HG02885 (cell line): ENCODE results near the gene ADAMTS2.

Experiments
- ATAC-seq: cut with Tn5 transposase; IDR thresholded peaks from one replicate; pipeline ENCODE4 v1.9.1; 2021; ENCODE audit warnings: mild to moderate bottlenecking; ENCODE audit not compliant: unreplicated experiment, poor library complexity

ADAMTS2 gene

DNA sequence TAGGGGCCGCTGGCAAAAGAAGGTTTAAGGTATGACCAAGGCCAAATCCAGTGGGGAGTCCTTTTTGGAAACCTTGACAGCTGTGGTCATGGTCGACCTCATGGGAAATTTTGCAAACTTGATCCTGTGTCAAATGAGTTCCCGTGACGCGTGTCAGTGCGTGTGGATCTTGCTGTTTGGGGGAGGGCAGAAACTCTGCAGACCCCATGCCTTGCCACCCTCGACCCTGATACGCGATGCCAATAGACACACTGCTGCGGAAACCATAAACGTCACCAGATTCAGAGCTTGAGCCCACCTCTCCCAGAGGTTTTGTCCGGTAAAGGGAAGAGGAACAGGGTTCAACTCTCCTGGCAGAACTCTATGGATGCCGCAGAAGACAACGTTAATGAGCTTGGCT is 104.7 kb downstream of the ADAMTS2 start:
- no peak for ATAC-seq

DNA sequence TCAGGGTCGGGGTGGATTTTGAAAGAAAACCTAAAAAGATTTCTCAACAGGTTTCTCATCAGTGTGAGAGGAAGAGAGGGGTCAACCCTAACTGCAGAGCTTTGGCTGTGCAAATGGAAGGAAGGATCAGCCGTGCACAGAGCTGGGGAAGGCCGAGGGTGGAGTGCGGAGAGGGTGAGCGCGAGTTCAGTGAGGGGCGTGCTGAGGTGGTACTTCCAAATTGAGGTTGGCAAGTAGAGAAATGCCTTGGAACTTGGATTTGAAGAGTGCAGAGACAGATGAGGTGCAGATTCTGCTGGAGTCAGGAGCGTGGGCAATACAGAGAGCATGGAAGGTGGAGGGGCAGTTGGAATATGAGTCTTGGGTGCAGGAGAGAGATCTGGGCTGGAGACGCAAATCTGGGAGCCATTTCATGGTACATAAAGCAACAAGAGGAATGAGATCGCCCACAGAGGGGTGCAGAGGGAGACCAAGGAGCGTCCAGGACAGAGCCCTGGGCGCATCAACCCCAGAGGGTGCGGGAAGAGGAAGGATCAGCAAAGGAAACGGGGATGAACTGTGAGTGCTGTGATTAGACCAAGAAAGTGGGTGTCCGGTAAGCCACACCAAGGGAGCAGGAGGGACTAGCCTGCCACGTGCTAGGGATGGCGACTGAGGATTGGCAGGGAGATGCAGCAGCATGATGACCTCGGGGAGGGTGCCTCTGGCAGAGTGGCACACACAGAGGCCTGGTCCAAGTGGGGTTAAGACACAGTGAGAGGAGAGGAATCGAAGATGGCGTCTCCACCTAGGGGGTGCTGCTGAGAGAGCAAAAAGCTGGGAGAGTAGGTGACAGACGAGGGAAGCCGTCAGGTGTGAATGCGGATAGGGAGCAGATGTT is 105.8 kb downstream of the ADAMTS2 start:
- no peak for ATAC-seq

DNA sequence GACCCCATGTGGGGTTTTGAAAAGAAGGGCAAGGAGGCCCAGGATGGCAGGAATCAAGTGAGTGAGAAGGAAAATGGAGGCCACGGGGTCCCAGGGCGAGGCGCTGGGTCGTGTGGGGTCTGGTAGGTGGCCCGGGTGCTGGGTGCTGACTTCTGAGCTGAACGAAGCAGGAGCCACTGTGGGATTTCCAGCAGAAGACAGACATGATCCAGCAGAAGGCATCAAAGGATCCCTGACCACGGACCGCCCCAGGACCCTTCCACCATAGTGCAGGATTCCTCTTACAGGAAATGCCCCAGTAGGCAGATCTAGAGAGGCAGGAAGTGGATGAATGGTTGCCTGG is 106.7 kb downstream of the ADAMTS2 start:
- ATAC-seq, result no peak

DNA sequence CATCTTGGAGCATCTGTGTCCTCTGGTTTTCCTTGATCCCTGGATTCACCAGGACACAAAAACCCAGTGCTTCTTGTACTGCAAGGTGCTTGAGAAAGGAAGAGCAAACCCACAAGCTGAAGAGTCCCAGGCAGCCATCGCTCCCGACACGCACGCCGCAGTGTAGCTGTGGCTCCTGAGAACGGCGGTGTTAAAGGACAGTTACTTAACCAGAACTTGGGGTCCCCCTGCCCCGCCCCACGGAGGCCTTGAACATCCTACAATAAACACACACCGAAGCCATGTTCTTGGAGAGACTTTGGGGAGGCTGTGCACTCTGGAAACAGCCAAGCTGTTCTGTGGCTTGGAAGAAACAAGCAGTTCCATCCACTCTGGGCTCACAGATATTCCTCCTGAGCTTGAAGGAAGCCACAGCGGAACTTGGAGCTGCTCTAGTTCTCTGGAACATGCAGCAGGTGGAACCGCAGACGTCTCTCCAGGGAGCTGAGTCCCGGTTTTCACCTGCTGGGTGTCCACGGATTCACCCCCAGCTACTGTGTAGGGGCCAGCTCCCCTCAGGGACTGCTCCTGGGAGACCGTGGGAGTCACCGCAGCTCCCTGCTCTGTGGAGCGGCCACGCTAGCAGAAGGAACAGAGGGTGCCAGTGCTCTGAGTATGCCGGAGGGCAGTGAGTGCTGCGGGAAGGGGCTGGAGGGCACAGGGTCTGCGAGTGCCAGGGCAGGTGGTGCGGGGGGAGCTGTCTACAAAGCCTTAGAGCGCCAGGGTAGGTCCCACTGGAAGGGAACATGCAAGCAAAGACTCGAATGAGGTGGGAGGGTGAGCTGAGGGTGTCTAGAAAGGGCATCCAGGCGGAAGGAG is 107.3 kb downstream of the ADAMTS2 start:
- ATAC-seq, result no peak

DNA sequence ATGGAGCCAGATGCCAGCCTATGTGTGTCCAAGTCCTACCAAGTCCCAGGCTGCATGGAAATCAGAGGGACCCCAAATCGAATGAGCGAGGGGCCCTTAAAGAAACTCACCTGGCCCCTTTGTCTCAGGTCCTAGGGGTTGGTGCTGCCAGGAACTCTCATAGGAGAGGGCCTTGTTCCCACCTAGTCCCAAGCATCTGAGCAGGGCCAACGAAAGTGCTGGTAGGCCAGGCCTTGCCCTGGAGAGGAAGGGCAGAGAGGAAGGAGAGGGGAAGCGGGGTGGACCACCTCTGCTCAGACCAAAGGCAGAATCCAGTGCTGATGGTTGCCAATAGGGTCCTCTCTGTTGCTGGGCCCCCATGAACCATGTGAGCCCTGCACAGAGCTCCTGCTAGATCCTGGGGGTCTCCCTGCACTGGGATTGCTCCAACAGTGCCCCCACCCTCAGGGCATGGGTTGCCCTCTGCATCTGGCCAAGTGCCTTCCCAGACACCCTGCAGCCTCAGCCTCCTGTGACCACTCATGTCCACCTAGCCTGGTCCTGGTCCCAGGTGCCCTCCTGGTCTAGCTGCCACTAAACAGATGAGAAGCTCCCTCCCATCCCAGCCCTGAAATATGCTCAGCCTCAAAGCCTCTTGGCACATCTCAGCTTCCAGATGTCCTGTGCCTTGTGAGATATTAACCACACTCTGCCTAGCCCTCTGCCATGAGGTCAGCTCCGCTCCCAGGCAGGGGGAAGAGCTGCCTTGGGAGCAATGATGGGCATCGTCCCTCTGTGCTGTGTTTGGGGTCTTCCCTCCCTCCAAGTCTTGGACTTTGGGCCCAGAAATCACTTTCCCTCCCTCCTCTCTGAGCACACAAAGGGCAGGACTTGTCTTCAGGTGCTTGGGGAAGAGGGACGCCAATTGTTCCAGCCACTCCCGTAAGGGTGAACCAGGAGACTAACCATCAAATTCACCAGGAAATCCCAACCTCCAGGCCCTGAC is 109.6 kb downstream of the ADAMTS2 start:
- ATAC-seq, result no peak

DNA sequence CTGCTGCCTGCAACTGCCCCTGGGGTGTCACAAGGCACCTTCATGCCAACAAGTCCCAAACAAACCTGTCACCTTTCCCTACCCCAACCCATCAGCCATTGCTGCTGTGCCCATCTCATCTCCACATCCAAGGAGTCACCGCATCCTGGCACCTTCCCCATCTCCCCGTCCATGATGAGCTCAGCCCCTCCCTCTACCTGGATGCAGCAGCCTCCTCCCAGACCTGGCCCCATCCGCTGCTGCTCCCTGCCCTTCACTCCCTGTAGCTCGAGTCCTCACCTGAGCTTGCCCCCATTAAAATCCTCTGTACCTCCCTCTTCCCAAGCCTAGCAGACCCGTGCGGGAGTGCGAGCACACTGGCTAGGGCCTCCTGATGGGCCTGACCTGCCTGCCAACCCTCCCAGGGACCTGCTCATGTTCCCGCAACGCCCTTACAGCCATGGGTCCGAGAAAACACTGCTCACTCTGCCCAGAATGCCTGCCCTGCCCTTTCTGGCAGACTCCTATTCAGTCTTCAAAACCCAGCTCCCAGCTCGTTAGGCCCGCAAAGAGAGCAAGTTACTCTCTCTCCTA is 110.6 kb downstream of the ADAMTS2 start:
- ATAC-seq, result no peak

DNA sequence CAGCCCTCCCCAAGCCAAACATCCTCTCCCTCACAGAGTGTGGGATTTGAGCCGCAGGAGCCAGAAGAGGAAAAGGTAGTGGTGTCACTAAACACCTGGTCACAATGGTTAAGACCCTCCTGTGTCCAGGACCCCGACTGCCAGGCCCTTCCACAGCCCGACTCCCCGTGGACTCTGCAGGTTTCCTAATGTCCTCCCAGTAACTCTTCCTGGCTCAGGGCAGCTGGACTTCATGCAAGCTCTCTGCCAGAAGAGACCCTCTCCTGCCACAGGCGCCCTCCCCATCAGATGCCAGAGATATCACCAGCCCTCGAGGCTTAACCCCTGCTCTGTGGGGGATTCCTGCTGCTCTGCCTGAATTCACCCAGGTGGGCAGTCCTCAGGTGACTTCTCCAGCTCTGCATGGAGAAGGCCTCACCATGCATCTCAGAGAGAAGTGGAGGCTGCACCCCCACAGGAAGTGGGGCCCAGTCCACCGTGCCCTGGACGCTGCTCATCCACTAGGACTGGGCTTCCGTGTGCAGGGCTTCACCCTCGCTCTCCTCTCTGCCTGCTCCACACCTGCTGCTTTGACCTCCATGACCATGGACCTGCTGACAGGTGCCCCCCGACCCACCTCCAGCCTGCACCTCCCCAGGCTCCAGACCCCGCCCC is 111.2 kb downstream of the ADAMTS2 start:
- ATAC-seq, result no peak

DNA sequence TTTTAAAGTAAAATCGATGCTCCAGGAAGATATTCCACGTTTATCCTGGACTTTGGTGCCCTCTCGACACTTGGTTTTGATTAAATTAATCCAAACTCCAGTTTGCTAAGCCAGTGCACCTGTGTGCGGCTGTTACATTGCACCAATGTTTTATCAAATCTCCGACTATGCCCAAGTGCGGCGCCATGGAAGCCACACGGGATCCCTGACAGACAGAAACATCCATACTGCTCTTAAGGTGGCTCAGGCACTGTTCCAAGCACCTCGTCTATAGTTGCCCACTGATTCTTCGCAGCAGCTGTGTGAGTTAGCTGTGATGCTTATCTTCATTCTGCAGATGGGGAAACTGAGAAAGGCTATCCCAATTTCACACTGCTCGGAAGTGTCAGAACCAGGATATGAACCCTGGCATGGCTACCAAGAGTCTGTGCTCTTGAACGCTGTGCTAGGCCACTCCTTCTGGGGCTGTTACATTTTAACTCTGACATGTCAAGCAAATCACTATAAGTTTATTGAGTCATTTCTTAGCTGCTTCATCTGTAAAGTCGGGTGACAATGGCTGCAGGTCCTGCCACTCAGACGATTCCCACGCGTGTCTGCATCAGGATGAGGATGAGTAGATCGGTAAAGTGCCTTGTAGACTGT is 113.0 kb downstream of the ADAMTS2 start:
- ATAC-seq, result no peak

DNA sequence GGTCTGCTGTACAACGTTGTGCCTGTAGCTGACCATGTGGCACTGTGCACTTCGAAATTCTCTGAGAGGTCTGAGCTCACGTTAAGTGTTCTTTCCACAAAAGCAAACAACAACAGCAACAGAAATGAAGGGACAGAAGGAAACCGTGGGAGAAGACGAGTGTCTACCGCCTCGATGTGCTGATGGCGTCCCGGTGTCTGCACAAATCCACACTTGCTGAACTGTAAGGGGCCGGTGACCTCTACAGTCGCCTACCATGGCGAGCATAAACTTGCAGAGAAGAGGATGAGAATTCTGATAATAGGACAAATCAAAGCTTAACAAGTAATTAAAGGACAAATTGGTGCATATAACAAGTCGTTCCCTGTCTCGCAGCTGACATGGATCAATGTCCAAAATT is 114.0 kb downstream of the ADAMTS2 start:
- ATAC-seq, result no peak

DNA sequence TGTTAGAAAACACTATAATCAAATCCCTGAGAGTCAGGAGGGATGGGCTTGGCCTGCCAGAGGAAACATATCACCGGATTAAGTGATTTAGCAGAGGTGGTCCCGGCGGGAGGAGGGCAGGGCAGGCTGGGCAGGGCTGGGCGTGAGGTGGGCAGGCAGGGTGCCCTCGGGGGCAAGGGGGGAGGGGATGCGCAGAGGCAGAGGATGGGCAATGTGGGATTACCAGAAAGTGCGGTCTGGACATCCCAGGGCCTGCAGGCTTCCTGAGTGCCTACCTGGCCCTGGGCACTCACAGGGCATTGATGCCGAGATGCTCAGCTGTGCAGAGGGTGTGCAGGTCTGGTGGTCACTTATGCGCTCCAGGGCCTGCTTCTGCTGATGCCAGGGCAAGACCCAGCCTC is 115.2 kb downstream of the ADAMTS2 start:
- no peak for ATAC-seq

DNA sequence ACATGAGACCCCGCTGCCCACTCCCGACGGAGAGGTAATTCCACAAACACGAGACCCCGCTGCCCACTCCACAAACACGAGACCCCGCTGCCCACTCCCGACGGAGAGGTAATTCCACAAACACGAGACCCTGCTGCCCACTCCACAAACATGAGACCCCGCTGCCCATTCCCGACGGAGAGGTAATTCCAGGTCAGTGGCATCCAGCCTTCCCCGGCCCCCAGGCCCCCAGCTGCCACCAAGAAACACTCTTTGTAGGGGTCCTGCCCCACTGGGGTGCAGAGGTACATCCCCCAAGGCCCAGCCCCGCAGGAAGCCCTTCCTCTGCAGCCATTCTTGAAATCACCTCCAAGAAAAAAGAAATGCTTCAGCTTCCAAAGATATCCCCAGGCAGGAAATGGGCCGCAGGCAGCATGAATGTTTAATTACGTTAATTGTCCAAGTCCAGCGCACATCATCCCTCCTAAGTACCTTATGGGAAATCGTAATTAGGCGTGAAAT is 115.9 kb downstream of the ADAMTS2 start:
- no peak for ATAC-seq

DNA sequence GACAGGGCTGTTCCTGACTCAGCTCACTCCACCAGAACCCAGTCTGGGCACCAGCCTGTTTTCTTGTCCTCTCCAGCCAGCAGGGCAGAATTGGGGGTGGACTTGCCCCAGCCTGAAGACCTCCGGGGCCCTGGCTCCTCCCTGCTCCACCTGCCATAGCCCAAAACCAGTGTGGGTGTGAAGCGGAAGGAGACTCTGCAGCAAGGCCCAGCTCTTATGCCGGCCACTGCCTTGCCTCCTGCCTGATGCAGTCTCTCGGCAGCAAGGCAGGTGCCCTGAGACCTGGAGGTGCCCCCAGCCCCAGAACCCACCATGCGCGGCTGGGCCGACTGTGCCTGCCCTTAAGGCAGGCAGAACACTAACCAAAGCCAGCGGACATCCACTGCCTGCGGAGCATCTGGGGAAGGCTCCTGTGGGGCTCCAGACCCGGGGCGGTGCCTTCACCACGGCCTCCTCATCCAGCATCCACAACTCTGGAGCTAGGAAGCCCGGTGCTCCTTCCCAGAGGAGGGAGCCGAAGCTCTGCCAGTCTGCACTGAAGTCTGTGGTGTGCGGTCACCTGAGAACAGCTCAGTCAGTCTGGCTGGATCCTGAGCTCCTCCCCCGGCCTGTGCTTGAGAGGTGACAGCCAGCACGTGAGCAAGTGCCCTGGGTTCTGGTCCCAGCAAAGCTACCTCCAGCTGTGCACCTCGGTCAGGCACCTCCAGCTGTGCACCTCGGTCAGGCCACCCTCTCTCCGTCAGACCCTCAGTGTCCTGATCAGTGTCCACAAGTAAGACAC is 116.7 kb downstream of the ADAMTS2 start:
- ATAC-seq, result no peak

DNA sequence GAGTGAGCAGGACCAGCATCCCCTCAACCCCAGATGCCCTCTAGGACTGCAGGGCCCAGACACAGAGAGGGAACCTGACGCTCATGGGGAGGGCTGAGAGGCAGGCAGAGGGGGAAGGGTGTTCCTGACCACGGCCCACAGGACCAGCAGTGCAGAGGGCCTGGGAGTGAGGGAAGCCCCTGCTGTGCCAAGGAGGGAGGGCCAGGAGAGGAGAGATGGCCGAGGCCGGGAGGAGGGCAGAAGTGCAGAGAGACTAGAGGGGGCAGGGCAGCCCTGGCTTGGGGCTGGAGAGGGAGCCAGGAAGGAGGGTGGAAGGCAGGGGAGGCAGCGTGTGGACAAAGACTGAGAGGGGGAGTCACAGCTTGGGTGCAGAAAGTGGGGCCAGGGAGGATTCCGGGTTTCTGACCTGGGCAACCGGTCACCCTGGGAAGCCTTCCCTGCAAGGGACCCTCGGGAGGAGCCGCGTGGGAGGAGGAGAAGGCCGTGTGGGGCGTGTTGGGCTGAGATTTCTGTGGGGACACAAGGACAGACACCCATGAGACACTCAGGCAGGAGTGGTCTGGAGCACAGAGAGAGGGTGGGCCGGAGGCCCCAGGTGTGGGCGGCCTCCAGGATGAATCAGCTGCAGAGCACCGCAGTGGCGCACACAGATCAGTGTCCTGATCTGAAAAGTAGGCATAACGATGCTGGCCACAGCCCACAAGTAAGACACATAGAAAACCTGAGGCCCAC is 117.5 kb downstream of the ADAMTS2 start:
- no peak for ATAC-seq

DNA sequence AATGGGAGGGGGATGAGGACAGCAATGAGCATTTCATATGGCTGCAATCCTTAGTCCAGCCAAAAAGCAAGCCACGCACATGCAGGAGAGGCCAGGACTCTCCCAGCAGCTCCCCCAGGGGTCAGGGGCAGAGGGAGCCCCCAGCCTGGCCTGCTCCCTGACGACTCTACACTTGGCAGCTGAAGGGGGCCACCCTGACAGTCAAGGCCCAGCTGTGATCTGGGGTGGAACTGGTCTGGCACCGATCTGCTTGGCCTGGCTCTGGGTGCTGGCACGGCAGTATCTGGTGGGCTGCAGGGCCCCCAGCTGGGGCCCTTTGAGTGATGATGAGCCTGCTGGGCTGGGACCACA is 118.1 kb downstream of the ADAMTS2 start:
- no peak for ATAC-seq

DNA sequence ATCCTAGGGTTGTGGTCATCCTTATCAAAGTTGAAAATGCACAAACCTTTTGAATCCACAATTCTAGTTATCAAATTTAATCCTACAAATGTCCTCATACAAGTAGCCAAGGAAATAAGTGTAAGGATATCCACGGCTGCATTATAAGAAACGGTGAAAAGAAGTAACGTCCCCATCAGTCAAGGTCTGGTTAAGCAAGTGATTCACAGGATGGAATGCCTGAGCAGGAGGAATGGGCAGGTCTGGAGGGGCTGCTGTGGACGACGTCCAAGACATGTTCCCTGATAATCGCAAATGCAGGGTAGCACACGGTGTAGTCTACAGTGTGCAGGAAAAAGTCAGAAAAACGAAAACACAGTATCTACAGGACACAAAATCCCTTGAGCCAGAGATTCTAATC is 118.6 kb downstream of the ADAMTS2 start:
- no peak for ATAC-seq

DNA sequence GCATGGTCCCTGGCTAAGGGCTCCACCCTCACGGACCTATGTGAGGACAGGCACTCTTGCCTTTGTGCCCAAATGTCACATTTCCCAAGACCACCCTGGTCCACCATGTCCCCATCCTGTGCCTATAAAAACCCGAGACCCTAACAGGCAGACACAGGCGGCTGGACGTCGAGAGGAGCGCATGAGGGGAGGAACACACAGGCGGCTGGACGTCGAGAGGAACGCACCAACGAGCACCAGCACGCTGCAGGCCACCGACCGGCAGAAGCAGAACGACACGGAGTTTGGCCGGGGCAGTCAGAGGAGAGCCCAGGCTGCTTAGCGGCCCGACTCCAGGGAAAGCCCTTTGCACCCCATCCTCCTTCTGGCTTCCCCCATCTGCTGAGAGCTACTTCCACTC is 119.9 kb downstream of the ADAMTS2 start:
- ATAC-seq, result no peak

DNA sequence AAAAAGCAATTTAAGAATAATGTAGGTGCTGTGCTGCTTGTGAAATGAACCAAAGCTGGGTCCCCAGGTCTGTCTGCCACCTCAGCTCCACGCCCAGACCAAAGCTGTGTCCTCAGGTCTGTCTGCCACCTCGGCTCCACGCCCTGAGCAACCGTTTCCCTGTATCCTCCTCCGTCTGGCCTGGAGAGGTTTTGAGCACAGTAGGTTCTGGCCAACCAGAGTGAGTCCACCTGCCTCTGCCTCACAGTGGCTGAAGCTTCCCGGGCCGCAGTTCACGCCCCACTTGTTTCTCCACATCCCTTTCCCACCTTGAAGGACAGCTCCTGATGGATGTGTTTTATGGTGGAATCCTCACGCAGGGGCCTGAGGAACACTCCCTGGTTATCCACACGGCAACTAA is 120.5 kb downstream of the ADAMTS2 start:
- no peak for ATAC-seq

DNA sequence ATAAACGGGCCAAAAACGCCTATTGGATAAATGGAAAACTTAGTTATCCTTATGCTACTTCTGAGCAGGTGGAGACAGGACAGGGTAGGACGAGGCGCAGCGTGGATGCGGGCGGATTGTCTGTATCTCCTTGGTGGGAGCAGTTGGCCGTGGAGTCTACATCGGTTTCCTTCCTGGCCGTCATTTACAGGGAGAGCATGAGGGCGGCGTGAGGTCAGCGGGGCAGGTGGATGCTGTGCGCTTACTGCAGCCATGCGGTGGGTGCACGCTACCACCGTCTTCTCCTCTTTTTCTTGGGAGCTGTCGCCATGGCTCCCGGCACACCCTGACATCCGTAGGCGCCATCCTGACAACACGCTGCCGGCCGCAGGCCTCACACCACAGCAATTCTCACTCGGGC is 121.3 kb downstream of the ADAMTS2 start:
- no peak for ATAC-seq
